HG02840 (cell line): Measurements from ENCODE around the gene SOX5.

Source experiments
- ATAC-seq: cut with Tn5 transposase; IDR thresholded peaks from one replicate; pipeline ENCODE4 v1.9.1; 2021; ENCODE audit warnings: mild to moderate bottlenecking, moderate library complexity, moderate number of reproducible peaks; ENCODE audit not compliant: unreplicated experiment, low FRiP score

The SOX5 gene

GRCh38 chr12:23949348-23950209, at the start of gene SOX5:
Gene SOX5, minus strand, starts transcription at chr12:23949670. Its CDS starts 69 bp downstream, at chr12:23949601.
- no peak for ATAC-seq

GRCh38 chr12:23987046-23987445, 37.6 kb upstream of the SOX5 start:
- ATAC-seq = no peak

GRCh38 chr12:23980826-23981225, 31.4 kb upstream of the SOX5 start:
- no peak for ATAC-seq

GRCh38 chr12:23964812-23965211, 15.3 kb upstream of the SOX5 start:
- ATAC-seq = no peak

- ATAC-seq = no peak
Observed at GRCh38 chr12:23959826-23960225, 10.4 kb upstream of the SOX5 start.

- no peak for ATAC-seq
Observed at GRCh38 chr12:23954332-23954731, 4.9 kb upstream of the SOX5 start.

- no peak for ATAC-seq
Observed at GRCh38 chr12:23952071-23952470, 2.6 kb upstream of the SOX5 start.

- no peak for ATAC-seq
Observed at GRCh38 chr12:23950775-23951451, 1.4 kb upstream of the SOX5 start.

- no peak for ATAC-seq
Observed at GRCh38 chr12:23950210-23950774, 822 bp upstream of the SOX5 start.

- ATAC-seq = no peak
Observed at GRCh38 chr12:23948291-23948690, 1.2 kb downstream of the SOX5 start.

GRCh38 chr12:23947395-23947794, 2.1 kb downstream of the SOX5 start:
- ATAC-seq = no peak

- ATAC-seq = no peak
Observed at GRCh38 chr12:23945249-23945648, 4.2 kb downstream of the SOX5 start.

GRCh38 chr12:23944067-23944466, 5.4 kb downstream of the SOX5 start:
- no peak for ATAC-seq

- no peak for ATAC-seq
Observed at GRCh38 chr12:23942841-23943240, 6.6 kb downstream of the SOX5 start.

- no peak for ATAC-seq
Observed at GRCh38 chr12:23941780-23942179, 7.7 kb downstream of the SOX5 start.

GRCh38 chr12:23938422-23938821, 11.0 kb downstream of the SOX5 start:
- ATAC-seq = no peak

GRCh38 chr12:23931176-23931575, 18.3 kb downstream of the SOX5 start:
- ATAC-seq = no peak

- no peak for ATAC-seq
Observed at GRCh38 chr12:23930599-23930998, 18.9 kb downstream of the SOX5 start.

GRCh38 chr12:23929906-23930305, 19.6 kb downstream of the SOX5 start:
- no peak for ATAC-seq

GRCh38 chr12:23927907-23928306, 21.6 kb downstream of the SOX5 start:
- no peak for ATAC-seq

- peak; percentile 43 for ATAC-seq
Observed at GRCh38 chr12:23921099-23921856, 28.2 kb downstream of the SOX5 start.
